HEK293T (cell line): ENCODE results near the gene NARF.

Experiments used
- ARNT ChIP-seq: fragments of 450-650 bp; IDR thresholded peaks from 2 replicates; pipeline ENCODE4 v1.6.1; 2017; ENCODE audit warnings: mild to moderate bottlenecking
- BHLHE40 ChIP-seq: fragments of 450-650 bp; IDR thresholded peaks from 2 replicates; pipeline ENCODE4 v1.6.1; 2016; ENCODE audit warnings: mild to moderate bottlenecking, moderate library complexity, borderline replicate concordance
- CTBP1 ChIP-seq: fragments of 450-650 bp; IDR thresholded peaks from 2 replicates; pipeline ENCODE4 v1.6.1; 2016; ENCODE audit warnings: borderline replicate concordance
- ELF4 ChIP-seq: fragments of 450-650 bp; IDR thresholded peaks from 2 replicates; pipeline ENCODE4 v1.6.1; 2017; ENCODE audit warnings: antibody characterized with exemption
- FOXA1 ChIP-seq: fragments of 450-650 bp; IDR thresholded peaks from 2 replicates; pipeline ENCODE4 v1.6.1; 2016; ENCODE audit warnings: mild to moderate bottlenecking
- FOXK2 ChIP-seq: fragments of 450-650 bp; IDR thresholded peaks from 2 replicates; pipeline ENCODE4 v1.6.1; 2016; ENCODE audit warnings: mild to moderate bottlenecking
- FOXM1 ChIP-seq: fragments of 450-650 bp; IDR thresholded peaks from 2 replicates; pipeline ENCODE4 v1.6.1; 2017; ENCODE audit warnings: mild to moderate bottlenecking, borderline replicate concordance
- HDGF ChIP-seq: fragments of 450-650 bp; IDR thresholded peaks from 2 replicates; pipeline ENCODE4 v1.6.1; 2017; ENCODE audit warnings: antibody characterized with exemption, borderline replicate concordance
- SUZ12 ChIP-seq: fragments of 450-650 bp; IDR thresholded peaks from 2 replicates; pipeline ENCODE4 v1.6.1; 2016; ENCODE audit warnings: mild to moderate bottlenecking
- TARDBP ChIP-seq: fragments of 450-650 bp; IDR thresholded peaks from 2 replicates; pipeline ENCODE4 v1.6.1; 2016
- TF ChIP-seq, protein P1 (sequence below): fragments of 450-650 bp; IDR thresholded peaks from 2 replicates; pipeline ENCODE4 v1.6.1; 2016

DNA sequence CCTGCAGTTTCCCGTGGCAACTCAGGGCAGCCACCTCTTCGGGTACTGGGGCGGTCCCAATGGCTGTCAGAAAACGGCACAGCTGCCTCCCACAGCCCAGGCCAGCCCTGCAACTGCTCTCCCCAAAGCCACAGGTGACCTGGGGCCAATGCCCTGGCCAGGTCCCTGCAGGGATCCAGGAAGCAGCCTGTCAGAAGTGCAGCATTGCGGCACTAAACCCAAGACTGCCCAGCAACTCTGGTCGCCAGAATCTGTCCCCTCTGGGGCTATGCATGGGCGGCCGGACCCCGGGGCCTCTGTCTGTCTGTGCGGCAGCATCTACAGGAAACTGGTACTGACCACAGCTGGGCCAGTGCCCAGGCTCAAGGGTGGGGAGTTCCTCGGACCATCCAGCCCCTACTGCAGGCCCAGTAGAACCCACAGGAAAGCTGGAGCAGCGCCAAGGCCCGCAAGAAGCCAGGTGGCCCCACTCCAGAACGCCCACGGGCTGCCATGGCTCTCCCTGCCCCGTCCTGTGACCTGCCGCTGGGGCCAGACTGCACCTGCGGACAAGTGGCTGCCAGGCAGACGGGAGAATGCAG, 13.5 kb upstream of the NARF start:
- TF ChIP-seq TARDBP (no peak), ELF4 (no peak), ARNT (no peak), HDGF (no peak), CTBP1 (no peak), SUZ12 (no peak), FOXK2 (no peak), FOXM1 (no peak), BHLHE40 (no peak), FOXA1 (no peak)
- TF ChIP-seq, protein P1, sequence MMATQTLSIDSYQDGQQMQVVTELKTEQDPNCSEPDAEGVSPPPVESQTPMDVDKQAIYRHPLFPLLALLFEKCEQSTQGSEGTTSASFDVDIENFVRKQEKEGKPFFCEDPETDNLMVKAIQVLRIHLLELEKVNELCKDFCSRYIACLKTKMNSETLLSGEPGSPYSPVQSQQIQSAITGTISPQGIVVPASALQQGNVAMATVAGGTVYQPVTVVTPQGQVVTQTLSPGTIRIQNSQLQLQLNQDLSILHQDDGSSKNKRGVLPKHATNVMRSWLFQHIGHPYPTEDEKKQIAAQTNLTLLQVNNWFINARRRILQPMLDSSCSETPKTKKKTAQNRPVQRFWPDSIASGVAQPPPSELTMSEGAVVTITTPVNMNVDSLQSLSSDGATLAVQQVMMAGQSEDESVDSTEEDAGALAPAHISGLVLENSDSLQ, result no peak
